ENCODE data around the gene TLE4.

Gene TLE4

DNA sequence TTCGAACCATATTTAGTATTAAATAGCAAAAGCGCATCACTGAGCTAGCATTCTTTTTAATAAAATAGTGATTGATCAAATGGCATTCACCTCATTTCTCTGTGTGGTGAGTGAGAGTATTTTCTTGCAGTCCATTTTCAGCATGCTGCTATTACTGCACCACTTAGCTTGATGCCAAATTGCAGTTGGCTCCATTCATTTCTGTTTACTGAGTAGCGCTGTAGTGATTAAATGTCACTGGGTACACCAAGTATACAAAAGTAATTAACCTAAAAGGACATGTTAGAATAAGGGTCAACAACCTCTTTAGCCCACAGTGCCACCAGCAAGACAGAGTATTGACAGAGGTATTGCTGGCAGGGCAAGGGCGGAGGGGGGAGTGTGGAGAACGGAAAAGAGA, 122.0 kb downstream of the TLE4 start:
- DNase-seq (ENCODE audit: low spot score) = no peak

DNA sequence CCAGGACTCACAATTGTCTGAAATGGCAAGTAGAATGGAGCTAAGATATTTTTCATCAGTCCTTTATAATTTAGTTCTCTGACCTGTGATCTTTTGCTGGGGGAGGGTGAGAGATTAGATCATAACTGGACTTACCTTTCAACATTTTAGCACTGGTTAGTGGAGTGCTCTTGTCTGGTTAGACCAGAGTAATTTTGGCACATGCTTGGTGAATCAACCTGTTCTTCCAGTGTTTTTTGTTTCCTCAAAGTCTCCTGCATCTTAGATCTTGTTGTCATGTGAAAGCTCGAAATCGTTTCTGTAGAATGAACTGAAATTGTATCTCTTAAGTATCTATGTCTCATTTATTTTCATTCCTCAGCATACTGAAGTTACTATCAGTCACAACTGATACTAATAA, 122.4 kb downstream of the TLE4 start:
- no peak for DNase-seq (ENCODE audit: low spot score)

DNA sequence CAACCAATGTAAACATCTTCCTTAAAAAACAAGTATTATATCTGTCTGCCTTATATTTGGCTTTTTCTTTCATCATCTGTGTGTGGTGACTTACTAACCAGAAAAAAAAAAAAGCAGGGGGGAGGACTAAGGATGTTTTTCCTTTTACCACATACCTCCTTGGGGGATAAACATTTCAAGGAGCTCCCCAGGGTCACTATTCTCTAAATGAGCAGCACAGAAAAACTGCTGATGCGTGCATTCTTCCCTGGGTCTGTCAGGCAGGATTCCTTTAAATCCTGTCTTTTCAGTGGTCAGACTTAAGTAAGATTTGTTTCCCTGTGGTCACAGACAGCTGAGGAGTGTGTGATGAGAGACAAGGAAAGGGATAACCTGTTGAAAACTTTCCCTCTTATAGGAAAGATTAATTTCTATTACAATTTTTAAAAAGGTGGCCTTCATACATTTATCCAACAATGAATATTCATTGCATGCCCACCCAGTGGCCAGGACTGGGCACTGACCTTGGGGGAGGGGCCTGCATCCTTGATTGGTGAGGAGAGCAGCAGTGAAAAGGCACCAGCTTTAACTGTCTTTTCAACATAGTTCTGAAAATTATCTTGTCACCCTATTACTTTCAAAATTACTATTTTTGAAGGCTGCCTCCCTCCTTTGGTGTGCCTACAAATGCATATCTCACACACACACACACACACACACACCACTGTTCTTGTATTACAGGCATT, 123.1 kb downstream of the TLE4 start:
- no peak for DNase-seq (ENCODE audit: low spot score)

DNA sequence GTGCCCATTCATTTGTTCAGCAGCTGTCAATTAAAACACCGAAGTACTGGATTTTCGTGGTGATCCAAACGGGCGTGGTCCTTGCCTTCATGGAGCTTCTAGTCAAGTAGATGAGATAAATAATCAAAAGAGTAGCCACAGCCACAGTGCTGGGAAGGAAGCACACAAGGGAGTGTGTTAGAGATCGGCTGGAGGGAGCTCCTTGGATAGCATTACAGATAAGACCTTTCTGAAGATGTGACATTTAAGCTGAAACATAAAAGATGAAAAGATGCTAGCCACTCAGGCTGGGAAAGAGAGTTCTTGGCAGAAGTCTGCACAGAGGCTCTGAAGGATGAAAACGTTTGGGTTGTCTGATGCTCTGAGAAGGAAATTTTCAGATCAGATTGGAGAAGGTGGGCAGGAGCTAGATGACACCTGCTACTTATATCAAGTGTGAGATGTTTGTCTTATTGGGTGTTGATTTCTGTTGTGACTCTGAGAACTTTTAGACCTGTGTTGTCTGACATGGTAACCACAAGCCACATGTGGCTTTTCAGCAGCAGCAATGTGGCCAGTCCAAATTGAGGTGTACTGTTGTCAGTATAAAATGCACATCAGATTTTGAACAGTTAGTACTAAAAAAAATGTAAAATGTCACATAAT, 123.9 kb downstream of the TLE4 start:
- no peak for DNase-seq (ENCODE audit: low spot score)

DNA sequence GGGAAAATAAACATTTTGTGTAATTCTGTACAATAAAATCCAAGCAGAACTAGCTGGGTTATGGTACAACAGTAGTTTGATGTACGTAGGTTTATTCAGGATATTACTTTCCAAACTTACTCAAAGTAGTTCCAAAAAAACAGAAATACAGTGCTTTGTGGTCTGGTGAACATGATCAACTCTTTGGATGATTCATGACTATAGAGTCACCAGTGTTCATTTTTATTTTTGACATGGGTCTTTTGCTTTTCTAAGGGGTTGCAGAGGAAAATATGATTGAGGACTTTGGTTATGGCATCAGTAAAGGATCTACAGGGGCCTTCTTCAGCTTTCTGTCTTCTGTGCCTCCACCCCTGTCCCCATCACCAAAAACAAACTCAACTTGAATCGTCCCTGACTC, 127.2 kb downstream of the TLE4 start:
- no peak for DNase-seq (ENCODE audit: low spot score)

DNA sequence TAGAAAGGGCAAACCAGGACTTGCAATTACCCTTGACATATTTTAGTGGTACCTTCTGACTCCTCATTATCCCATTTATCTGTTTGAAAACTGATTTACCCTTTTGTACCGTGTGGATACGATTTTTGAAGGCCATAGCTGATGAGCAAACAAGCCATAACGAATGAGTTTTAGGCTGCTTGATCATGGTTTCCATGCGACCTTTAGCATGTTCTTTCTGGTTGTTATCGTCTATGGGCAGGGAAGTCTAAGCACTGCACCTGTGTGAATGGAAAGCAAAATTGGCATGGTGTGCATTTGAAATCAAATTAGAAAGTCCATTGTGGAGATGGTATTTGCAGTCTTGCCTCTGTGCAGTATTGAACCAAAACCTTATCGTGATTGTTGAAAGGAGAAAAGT, 127.7 kb downstream of the TLE4 start:
- DNase-seq (ENCODE audit: low spot score) = no peak

- DNase-seq (ENCODE audit: low spot score) = no peak
These were observed 129.0 kb downstream of the TLE4 start for GRCh38 chr9:79700607-79701360.

DNA sequence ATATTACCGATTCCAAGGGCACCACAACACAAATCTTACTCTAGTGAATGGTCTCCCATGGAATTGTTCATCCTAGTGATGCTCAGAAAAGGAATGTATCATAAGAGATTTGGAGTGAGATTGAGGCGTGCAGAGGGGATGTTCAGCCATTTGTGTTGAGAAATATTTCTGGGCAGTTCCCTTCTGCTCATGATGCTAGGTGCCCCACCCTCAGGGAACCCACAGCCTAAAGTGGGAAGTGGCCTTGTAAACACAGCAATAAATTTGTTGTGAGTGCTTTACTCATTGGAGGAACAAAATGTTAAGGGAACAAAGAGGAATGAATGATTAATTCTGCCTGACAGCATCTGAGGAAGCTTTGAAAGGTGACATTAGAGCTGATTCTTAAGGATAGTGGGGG, 129.9 kb downstream of the TLE4 start:
- DNase-seq (ENCODE audit: low spot score) = no peak

GRCh38 chr9:79705704-79706103, 133.9 kb downstream of the TLE4 start:
- no peak for DNase-seq (ENCODE audit: low spot score)

DNA sequence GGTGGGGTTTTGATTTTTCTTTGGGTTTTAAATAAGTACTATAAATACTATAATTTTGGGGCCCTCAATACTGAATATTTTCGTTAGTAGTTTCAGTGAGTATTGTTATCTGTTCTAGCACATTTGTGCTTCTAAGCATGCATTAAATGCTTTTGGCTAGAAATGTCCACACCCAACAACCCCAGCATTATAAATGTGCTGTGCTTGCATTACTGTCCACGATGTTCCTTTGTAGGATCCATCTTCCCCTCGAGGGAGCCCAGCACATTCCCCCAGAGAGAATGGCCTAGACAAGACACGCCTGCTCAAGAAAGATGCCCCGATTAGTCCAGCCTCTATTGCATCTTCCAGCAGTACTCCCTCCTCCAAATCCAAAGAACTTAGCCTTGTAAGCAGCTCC, 134.7 kb downstream of the TLE4 start:
- DNase-seq (ENCODE audit: low spot score) = no peak

GRCh38 chr9:79707589-79707988, 135.8 kb downstream of the TLE4 start:
- DNase-seq (ENCODE audit: low spot score) = no peak

GRCh38 chr9:79708541-79708940, 136.8 kb downstream of the TLE4 start:
- DNase-seq (ENCODE audit: low spot score) = no peak

DNA sequence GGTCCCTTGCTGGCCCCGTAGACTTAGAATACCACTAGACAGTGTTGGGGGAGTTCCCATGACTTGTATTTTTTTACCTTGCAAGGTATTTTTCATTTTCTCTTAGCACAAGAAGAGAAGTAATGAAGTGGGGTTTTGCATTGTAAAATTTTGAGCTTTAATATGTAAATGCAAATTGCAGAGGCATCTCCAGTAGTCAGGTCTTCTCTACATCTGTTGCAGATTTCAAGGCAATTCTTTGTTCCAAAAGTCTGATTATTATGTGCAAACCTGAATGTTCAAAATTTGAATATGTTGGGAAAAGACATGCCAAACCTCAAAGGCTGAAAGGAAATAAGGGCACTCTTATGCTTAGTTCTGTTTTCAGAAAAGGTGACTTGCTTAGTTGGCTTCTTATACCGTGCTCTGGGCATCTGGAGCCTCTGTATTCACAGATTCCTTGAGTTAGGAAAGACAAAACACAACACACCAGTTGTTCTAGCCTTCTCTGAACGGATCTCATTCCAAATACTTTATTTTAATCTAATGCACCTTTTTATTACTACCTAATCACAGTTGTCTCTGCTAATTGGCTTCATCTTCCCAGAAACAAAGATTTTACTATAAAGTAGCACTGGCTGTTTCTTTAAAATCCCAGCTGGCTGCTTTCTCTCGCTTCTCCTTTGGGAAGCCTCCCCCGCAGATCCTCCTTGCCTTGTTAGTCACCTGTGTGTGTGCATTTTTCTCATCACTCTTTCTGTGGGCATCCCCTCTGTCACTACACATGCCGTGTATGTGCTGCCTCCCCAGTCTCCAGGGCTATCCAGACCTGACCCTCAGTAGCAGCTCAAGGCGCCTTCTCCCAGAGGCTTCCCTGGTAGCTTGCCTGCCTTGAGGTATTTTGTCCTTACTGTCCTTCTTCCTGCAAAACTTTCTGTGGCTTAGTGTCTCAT, 138.2 kb downstream of the TLE4 start:
- no peak for DNase-seq (ENCODE audit: low spot score)

DNA sequence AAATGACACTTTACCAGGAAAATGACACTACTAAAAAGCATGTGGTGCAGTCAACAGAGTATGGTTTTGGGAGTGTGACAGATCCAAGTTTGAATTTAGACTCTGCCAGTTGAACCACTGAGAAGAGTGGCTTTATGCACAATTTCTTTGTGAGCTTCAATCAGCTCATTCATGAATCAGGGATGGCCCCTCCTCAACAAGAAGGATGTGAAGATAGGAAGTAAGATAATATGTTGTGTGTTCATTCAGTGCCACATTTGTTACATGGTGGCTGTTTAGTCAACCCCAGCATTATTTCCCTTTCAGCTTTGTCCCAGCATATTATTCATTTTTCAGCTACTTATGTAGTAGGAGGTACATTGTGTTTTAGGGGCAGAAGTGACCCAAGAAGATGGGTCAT, 140.1 kb downstream of the TLE4 start:
- no peak for DNase-seq (ENCODE audit: low spot score)

DNA sequence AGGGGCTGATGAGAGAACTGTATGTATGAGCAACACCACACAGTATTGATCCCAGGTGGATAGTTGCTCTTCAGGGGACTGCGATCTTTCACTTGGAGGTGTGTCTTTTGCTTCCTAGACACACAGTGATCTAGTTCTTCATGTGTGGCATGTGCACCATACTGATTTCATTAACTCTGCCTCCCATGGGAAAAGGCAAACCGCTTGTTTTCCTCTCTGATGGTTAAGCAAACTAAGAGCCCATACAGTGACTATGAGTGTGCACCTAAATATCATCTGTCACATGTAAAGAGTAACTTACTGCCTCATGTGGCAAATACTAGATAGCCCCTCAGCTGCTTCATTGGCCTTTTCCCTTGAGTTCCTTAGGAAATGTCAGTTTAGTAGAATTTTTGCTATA, 147.3 kb downstream of the TLE4 start:
- no peak for DNase-seq (ENCODE audit: low spot score)

DNA sequence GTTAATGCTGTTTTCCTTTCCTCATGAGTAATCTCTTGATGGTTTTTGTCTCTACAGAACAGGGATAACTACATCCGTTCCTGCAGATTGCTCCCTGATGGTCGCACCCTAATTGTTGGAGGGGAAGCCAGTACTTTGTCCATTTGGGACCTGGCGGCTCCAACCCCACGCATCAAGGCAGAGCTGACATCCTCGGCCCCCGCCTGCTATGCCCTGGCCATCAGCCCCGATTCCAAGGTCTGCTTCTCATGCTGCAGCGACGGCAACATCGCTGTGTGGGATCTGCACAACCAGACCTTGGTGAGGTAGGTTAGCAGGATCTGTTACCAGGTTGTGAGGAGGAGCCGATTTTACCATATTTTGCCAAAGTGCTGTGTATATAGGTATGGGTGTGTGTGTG, 148.2 kb downstream of the TLE4 start:
- DNase-seq (ENCODE audit: low spot score) = no peak

- no peak for DNase-seq (ENCODE audit: low spot score)
These were observed 159.6 kb downstream of the TLE4 start for GRCh38 chr9:79731171-79731890.

DNA sequence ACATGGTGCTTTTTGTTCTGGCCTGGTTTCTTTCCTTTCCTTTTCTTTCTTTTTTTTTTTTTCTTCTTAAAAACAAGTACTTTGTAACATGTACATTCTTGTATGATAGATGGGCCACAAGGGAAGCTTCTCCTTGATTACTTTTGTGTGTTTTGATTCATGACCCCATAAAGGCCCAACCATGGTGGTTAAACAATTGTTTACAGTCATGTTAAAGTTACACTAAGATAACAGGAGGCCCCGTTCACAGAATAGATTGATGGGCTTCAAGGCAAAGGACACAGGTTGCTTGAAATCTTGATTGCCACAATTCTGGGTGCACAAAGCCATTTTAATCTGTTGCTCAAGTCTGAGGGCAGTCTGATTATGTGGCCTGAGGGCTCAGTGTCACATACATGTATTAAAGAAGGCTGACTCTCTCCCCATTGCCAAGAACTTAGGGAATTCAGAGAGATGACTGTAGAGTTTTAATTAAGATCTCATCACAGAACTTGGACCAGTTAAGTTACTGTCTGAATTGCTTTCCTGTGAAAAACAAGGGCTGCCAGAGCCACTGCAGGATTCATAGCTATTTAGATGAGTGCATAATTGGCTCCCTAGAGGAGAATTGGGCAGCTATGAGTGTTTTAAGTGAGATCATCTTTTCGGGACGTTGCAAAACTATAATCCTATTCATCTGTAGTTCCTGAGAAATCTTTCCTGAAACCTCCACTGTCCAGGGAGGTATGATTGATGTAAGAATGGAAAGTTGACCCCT, 163.4 kb downstream of the TLE4 start:
- DNase-seq (ENCODE audit: low spot score) = no peak

DNA sequence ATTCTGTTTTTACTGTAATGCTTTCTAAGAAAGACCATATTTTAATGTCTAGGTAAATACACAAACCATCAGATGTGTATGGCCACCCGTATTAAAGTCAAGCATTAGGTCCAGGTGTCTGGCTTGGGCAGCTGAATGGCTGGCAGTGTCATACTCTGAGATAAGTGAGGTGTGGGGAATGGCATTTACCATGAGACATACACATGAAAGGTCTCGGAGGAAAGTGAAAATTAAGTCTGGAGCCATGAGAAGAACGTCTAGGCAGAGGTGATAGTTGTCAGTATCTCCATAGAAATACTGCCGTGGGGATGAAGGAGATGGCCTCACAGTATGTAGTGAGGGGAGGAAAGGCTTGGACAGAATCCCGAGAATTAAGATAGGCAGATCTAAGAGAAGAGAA, 164.3 kb downstream of the TLE4 start:
- no peak for DNase-seq (ENCODE audit: low spot score)

DNA sequence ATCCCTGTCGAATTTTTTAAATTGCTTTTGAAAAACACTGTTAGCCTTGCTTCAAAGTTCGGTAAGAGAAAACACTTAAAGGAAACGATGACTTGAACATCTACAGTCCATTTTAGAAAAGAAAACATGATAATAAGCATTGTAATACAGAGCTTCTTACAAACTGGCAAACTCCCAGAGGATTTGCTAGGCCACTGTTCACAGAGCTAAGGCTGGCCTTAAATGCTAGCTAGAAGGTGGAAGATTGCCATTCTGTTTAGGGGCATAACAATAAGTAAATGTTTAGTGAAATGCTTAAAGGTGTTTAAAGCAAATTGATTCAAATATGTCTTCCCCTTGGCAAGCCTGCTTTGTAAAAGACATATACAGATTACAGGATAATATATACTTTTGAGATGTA, 169.6 kb downstream of the TLE4 start:
- no peak for DNase-seq (ENCODE audit: low spot score)

Data from ecto neural progenitor cell (in vitro differentiated cells).